ENCODE results near the gene HERC2.

DNA sequence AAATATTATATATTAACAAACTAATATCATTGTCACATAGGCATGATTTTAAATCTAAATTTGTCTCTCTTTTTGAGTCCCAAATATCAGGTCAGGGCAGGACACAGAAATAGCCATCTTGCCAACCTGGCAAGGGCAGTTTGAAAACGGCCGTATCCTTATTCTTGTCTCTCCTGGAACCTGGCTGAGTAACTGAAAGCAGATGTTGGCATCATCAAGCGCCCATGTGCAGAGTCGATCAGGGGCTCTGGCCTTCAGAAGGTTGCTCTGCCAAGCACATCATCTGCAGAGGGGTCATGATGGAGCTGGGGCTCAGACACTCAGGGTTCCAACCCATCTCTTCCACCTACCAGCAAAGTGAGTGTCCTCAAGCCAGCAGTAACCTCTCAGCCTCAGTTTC is 167.7 kb downstream of the HERC2 start:
- TF ChIP-seq, protein P1, sequence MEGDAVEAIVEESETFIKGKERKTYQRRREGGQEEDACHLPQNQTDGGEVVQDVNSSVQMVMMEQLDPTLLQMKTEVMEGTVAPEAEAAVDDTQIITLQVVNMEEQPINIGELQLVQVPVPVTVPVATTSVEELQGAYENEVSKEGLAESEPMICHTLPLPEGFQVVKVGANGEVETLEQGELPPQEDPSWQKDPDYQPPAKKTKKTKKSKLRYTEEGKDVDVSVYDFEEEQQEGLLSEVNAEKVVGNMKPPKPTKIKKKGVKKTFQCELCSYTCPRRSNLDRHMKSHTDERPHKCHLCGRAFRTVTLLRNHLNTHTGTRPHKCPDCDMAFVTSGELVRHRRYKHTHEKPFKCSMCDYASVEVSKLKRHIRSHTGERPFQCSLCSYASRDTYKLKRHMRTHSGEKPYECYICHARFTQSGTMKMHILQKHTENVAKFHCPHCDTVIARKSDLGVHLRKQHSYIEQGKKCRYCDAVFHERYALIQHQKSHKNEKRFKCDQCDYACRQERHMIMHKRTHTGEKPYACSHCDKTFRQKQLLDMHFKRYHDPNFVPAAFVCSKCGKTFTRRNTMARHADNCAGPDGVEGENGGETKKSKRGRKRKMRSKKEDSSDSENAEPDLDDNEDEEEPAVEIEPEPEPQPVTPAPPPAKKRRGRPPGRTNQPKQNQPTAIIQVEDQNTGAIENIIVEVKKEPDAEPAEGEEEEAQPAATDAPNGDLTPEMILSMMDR (IDR thresholded peaks at IDR 0.05; ENCODE audit: control extremely low read depth in 1 of 3, insufficient read depth in 1 of 3, low read depth in 1 of 3, low read length in 3 of 3): no peak
- TF ChIP-seq PHF8 (conservative IDR thresholded peaks at IDR 0.05; ENCODE audit: low read depth, low read length) (no peak), SIN3A (conservative IDR thresholded peaks at IDR 0.05 in 1 of 2, IDR thresholded peaks at IDR 0.05 in 1 of 2; ENCODE audit: low read depth in 1 of 2, low read length in 2 of 2) (no peak), SAP30 (IDR thresholded peaks at IDR 0.05; ENCODE audit: insufficient read depth, insufficient replicate concordance, low read length) (no peak), JUND (IDR thresholded peaks at IDR 0.05; ENCODE audit: low read length) (no peak), BRCA1 (IDR thresholded peaks at IDR 0.05; ENCODE audit: low read depth, low read length) (no peak), YY1 (IDR thresholded peaks at IDR 0.05; ENCODE audit: low read depth, low read length) (no peak), EZH2 (IDR thresholded peaks at IDR 0.05; ENCODE audit: low read depth, low read length, severe bottlenecking) (no peak), BCL11A (IDR thresholded peaks at IDR 0.05; ENCODE audit: low read depth in 2 of 2, low read length in 2 of 2) (no peak), CEBPB (IDR thresholded peaks at IDR 0.05; ENCODE audit: low read depth, low read length) (no peak), RAD21 (IDR thresholded peaks at IDR 0.05 in 1 of 2, conservative IDR thresholded peaks at IDR 0.05 in 1 of 2; ENCODE audit: low read depth in 2 of 2, low read length in 2 of 2) (no peak)
- TF ChIP-seq, protein P2, sequence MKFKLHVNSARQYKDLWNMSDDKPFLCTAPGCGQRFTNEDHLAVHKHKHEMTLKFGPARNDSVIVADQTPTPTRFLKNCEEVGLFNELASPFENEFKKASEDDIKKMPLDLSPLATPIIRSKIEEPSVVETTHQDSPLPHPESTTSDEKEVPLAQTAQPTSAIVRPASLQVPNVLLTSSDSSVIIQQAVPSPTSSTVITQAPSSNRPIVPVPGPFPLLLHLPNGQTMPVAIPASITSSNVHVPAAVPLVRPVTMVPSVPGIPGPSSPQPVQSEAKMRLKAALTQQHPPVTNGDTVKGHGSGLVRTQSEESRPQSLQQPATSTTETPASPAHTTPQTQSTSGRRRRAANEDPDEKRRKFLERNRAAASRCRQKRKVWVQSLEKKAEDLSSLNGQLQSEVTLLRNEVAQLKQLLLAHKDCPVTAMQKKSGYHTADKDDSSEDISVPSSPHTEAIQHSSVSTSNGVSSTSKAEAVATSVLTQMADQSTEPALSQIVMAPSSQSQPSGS (IDR thresholded peaks at IDR 0.05; ENCODE audit: low read length): no peak
